Naive thymus-derived CD4-positive, alpha-beta T cell (primary cell): ENCODE data around the gene MFAP4. TPM values are rescaled to one million over a fixed set of nuclear protein-coding genes. Genes with fewer than 3 reads are reported as not detected.

Source experiments
- ATAC-seq: fragments of 150-1000 bp; cut with Tn5 transposase; 2 replicates; pipeline ENCODE4 v1.10.0; 2021; ENCODE audit warnings: mild to moderate bottlenecking, moderate library complexity
- CTCF ChIA-PET: fragments of 350-600 bp; sonication (Branson Sonifier 250); formaldehyde crosslinking; loops from one replicate; lab custom pipeline; 2021; ENCODE audit warnings: antibody characterized with exemption; lab: Charles Lee
- POLR2A ChIA-PET: fragments of 350-600 bp; sonication (Branson Sonifier 250); formaldehyde crosslinking; loops from one replicate; lab custom pipeline; 2021; ENCODE audit warnings: antibody characterized with exemption, inconsistent platforms; lab: Charles Lee
- DNase-seq, 9 donors: peaks; one replicate each; pipeline versions ENCODE4 v3.0.0 to v3.0.0-alpha.2; 2020 to 2022; ENCODE audit warnings: mixed read lengths in 1 of 9
- H3K27ac ChIP-seq: one replicate; pipeline ENCODE4 v1.7.0; 2013; ENCODE audit warnings: mild to moderate bottlenecking, low read depth, low read length, moderate library complexity
- H3K27me3 ChIP-seq, 2 donors: one replicate each; pipeline ENCODE4 v1.7.0; 2013; ENCODE audit warnings: low read length in 2 of 2, mild to moderate bottlenecking in 2 of 2, moderate library complexity in 2 of 2; ENCODE audit not compliant: control insufficient read depth in 2 of 2, insufficient read depth in 2 of 2
- H3K36me3 ChIP-seq, 3 experiments: 1 replicate in 2 of 3; 2 replicates in 1 of 3; pipeline ENCODE4 v1.7.0; 2013; ENCODE audit warnings: low read length in 3 of 3, mild to moderate bottlenecking in 3 of 3, moderate library complexity in 1 of 3; ENCODE audit not compliant: insufficient read depth in 3 of 3, control insufficient read depth in 2 of 3
- H3K4me1 ChIP-seq, 2 donors: one replicate each; pipeline ENCODE4 v1.7.0; 2013; ENCODE audit warnings: low read length in 2 of 2, mild to moderate bottlenecking in 2 of 2, moderate library complexity in 1 of 2; ENCODE audit not compliant: control insufficient read depth in 2 of 2, insufficient read depth in 2 of 2
- H3K4me3 ChIP-seq: 2 replicates; pipeline ENCODE4 v1.7.0; 2013; ENCODE audit warnings: mild to moderate bottlenecking, low read length
- H3K9me3 ChIP-seq, 3 experiments: 1 replicate in 2 of 3; 2 replicates in 1 of 3; pipeline ENCODE4 v1.7.0; 2013; ENCODE audit warnings: low read length in 3 of 3; ENCODE audit not compliant: control insufficient read depth in 2 of 3
- H3K27ac Mint-ChIP-seq, 9 donors: one replicate each; pipeline ENCODE4 v1.8.0; 2020 to 2022; ENCODE audit warnings: mixed read lengths in 9 of 9, mild to moderate bottlenecking in 8 of 9, moderate library complexity in 5 of 9, inconsistent platforms in 2 of 9
- H3K27me3 Mint-ChIP-seq, 5 donors: one replicate each; pipeline ENCODE4 v1.8.0; 2021 to 2022; ENCODE audit warnings: mixed read lengths in 5 of 5, mild to moderate bottlenecking in 1 of 5
- H3K36me3 Mint-ChIP-seq, 5 donors: one replicate each; pipeline ENCODE4 v1.8.0; 2020 to 2022; ENCODE audit warnings: mixed read lengths in 5 of 5, mild to moderate bottlenecking in 3 of 5, inconsistent platforms in 1 of 5
- H3K4me1 Mint-ChIP-seq, 7 donors: one replicate each; pipeline ENCODE4 v1.8.0; 2020 to 2022; ENCODE audit warnings: mixed read lengths in 7 of 7, mild to moderate bottlenecking in 3 of 7, inconsistent platforms in 1 of 7
- H3K4me3 Mint-ChIP-seq, 10 donors: one replicate each; pipeline ENCODE4 v1.8.0; 2020 to 2022; ENCODE audit warnings: mild to moderate bottlenecking in 10 of 10, mixed read lengths in 10 of 10, moderate library complexity in 6 of 10, inconsistent platforms in 2 of 10
- H3K9me3 Mint-ChIP-seq, 11 donors: one replicate each; pipeline ENCODE4 v1.8.0; 2020 to 2022; ENCODE audit warnings: mixed read lengths in 11 of 11, mild to moderate bottlenecking in 4 of 11, inconsistent platforms in 1 of 11, moderate library complexity in 1 of 11
- intact Hi-C, 2 donors: fragments of 100-400 bp; cut with micrococcal nuclease; formaldehyde crosslinking; loops; one replicate each; pipeline ENCODE4 v1.15.1; 2023
- polyA plus RNA-seq, 2 donors: library from polyadenylated mRNA; unstranded; fragments of 300-500 nt; fragmentation: Illumina TruSeq; gene quantifications; one replicate each; pipeline ENCODE4 v1.2.3, GENCODE V29; 2021
- total RNA-seq, 6 experiments: library from RNA in 5 of 6; stranded (reverse) in 5 of 6; gene quantifications; 1 replicate in 5 of 6; 2 replicates in 1 of 6; pipeline ENCODE4 v1.2.3 and lab custom pipeline; 2021 to 2026

Gene MFAP4
- total and polyA plus RNA-seq, 7 experiments from 2014 or later, result not detected

- no peak overlapping the region for H3K27ac ChIP-seq
- intact Hi-C loops, result no loop called here
- H3K36me3 ChIP-seq, result peaks cover 0 to 52% (median 0%) of the 10 kb centered on the region in 3 experiments
- ChIA-PET POLR2A (no interaction called here), CTCF (no interaction called here)
- Mint-ChIP-seq H3K27ac (no peak overlapping the region), H3K36me3 (peaks cover 0 to 38% (median 13%) of the 10 kb centered on the region in 5 donors), H3K27me3 (no peaks in the 10 kb centered on the region), H3K4me1 (peaks cover 9 to 23% (median 15%) of the 10 kb centered on the region in 7 donors), H3K9me3 (peaks cover 0 to 1% (median 0%) of the 10 kb centered on the region in 11 donors), H3K4me3 (no peak overlapping the region)
- no peak overlapping the region for H3K4me3 ChIP-seq
- DNase-seq (no peak), ATAC-seq (no peak)
- H3K4me1 ChIP-seq, result peaks cover 0 to 4% of the 10 kb centered on the region in 2 donors
- no peaks in the 10 kb centered on the region for H3K27me3 ChIP-seq
- no peaks in the 10 kb centered on the region for H3K9me3 ChIP-seq
Measured at GRCh38 chr17:19381741-19382444, 5.1 kb downstream of the MFAP4 start.

GRCh38 chr17:19381361-19381740 lies 5.6 kb downstream of the MFAP4 start:
- H3K9me3 Mint-ChIP-seq, result peaks cover 0 to 1% (median 0%) of the 10 kb centered on the region in 11 donors
- no peaks in the 10 kb centered on the region for H3K27me3 Mint-ChIP-seq
- H3K9me3 ChIP-seq, result no peaks in the 10 kb centered on the region
- H3K4me1 ChIP-seq, result peaks cover 0 to 6% of the 10 kb centered on the region in 2 donors
- H3K36me3 Mint-ChIP-seq, result peaks cover 0 to 38% (median 13%) of the 10 kb centered on the region in 5 donors
- H3K4me3 Mint-ChIP-seq, result no peak overlapping the region
- no peak overlapping the region for H3K27ac ChIP-seq
- CTCF ChIA-PET, result no interaction called here
- intact Hi-C loops, result no loop called here
- no peaks in the 10 kb centered on the region for H3K27me3 ChIP-seq
- no peak for ATAC-seq
- no peak overlapping the region for H3K4me3 ChIP-seq
- no peak overlapping the region for H3K27ac Mint-ChIP-seq
- no peak for DNase-seq
- H3K36me3 ChIP-seq, result peaks cover 0 to 52% (median 0%) of the 10 kb centered on the region in 3 experiments
- peaks cover 12 to 24% (median 17%) of the 10 kb centered on the region in 7 donors for H3K4me1 Mint-ChIP-seq
- POLR2A ChIA-PET, result no interaction called here

- H3K27me3 ChIP-seq, result no peaks in the 10 kb centered on the region
- no peaks in the 10 kb centered on the region for H3K9me3 ChIP-seq
- H3K36me3 ChIP-seq, result peaks cover 0 to 52% (median 0%) of the 10 kb centered on the region in 3 experiments
- peak in 1 of 9 donors; percentile 1 for DNase-seq
- no peak overlapping the region for H3K27ac ChIP-seq
- Mint-ChIP-seq H3K9me3 (peaks cover 0 to 1% (median 0%) of the 10 kb centered on the region in 11 donors), H3K27me3 (no peaks in the 10 kb centered on the region), H3K27ac (peak overlapping the region in 2 of 9 donors; percentile 36 to 74), H3K36me3 (peaks cover 0 to 38% (median 13%) of the 10 kb centered on the region in 5 donors), H3K4me1 (peaks cover 12 to 26% (median 21%) of the 10 kb centered on the region in 7 donors), H3K4me3 (peak overlapping the region in 3 of 10 donors; percentile 18 to 61 (median 25))
- ChIA-PET CTCF (interaction anchor here (1.8 kb wide), 1 partner anchor 18 kb away, joined by 7 read pairs; the partner anchor contains the start of gene B9D1), POLR2A (no interaction called here)
- no peak overlapping the region for H3K4me3 ChIP-seq
- ATAC-seq, result no peak
- peaks cover 0 to 6% of the 10 kb centered on the region in 2 donors for H3K4me1 ChIP-seq
- intact Hi-C loops, result no loop called here
Measured at GRCh38 chr17:19380481-19381301, 6.3 kb downstream of the MFAP4 start.

- no peak for ATAC-seq
- no peaks in the 10 kb centered on the region for H3K27me3 Mint-ChIP-seq
- intact Hi-C loops, result loop anchor here (2.0 to 10.0 kb wide), 11 partner anchors 83 to 1663 kb away; partner anchors contain the start of genes ALDH3A2 (in 2 of the 2), PRPSAP2 (in 2 of the 2), AKAP10 (in 1 of the 2) and ALKBH5 (in 1 of the 2)
Measured at GRCh38 chr17:19379361-19380065, 7.5 kb downstream of the MFAP4 start.

GRCh38 chr17:19378416-19379360 lies 8.3 kb downstream of the MFAP4 start, which contains the start of gene MAPK7:
MAPK7 (plus strand) TSS chr17:19378498; CDS start chr17:19378901, 403 bp downstream.
- peak within 1 kb of the TSS; percentile 99 for H3K4me3 ChIP-seq
- H3K36me3 ChIP-seq, result peaks cover 0 to 40% (median 0%) of the 10 kb centered on the region in 3 experiments
- ATAC-seq (no peak), DNase-seq (peak in 2 of 9 donors; percentile 13 to 20)
- ChIA-PET CTCF (interaction anchor here (1.0 to 2.1 kb wide), 5 partner anchors 10 to 134 kb away, joined by 3 to 29 read pairs (median 7); partner anchors contain the start of gene B9D1), POLR2A (interaction anchor here (0.6 to 2.5 kb wide), 9 partner anchors 10 to 1063 kb away, joined by 3 to 26 read pairs (median 8); partner anchors contain the start of genes AKAP10, ALDH3A2 and B9D1)
- Mint-ChIP-seq H3K27ac (peak within 1 kb of the TSS; percentile 83 to 99 (median 97)), H3K9me3 (peaks cover 0 to 1% (median 0%) of the 10 kb centered on the region in 11 donors), H3K4me3 (peak within 1 kb of the TSS; percentile 83 to 100 (median 97)), H3K4me1 (peaks cover 6 to 29% (median 20%) of the 10 kb centered on the region in 7 donors), H3K36me3 (peaks cover 0 to 29% (median 13%) of the 10 kb centered on the region in 5 donors), H3K27me3 (no peaks in the 10 kb centered on the region)
- H3K27ac ChIP-seq, result peak within 1 kb of the TSS; percentile 81
- no peaks in the 10 kb centered on the region for H3K9me3 ChIP-seq
- no peaks in the 10 kb centered on the region for H3K27me3 ChIP-seq
- intact Hi-C loops, result loop anchor here (1.0 to 10.0 kb wide), 14 partner anchors 16 to 1664 kb away; partner anchors contain the start of genes ALDH3A2 (in 2 of the 2), PRPSAP2 (in 2 of the 2), AKAP10 (in 1 of the 2) and ALKBH5 (in 1 of the 2)
- H3K4me1 ChIP-seq, result peaks cover 0 to 6% of the 10 kb centered on the region in 2 donors

More at GRCh38 chr17:19379361-19380065, 7.5 kb downstream of the MFAP4 start:
- Histone ChIP-seq H3K36me3 (peaks cover 0 to 47% (median 0%) of the 10 kb centered on the region in 3 experiments), H3K4me3 (no peak overlapping the region), H3K9me3 (no peaks in the 10 kb centered on the region), H3K27me3 (no peaks in the 10 kb centered on the region), H3K27ac (no peak overlapping the region), H3K4me1 (peaks cover 0 to 6% of the 10 kb centered on the region in 2 donors)
- no peak for DNase-seq
- CTCF ChIA-PET, result interaction anchor here (1.0 to 1.8 kb wide), 2 partner anchors 17 to 133 kb away, joined by 4 to 7 read pairs; partner anchors contain the start of gene B9D1
- POLR2A ChIA-PET, result interaction anchor here (2.5 kb wide), 2 partner anchors 11 to 17 kb away, joined by 19 to 26 read pairs; partner anchors contain the start of gene B9D1
- H3K4me3 Mint-ChIP-seq, result peak overlapping the region; percentile 69 to 100 (median 95)
- peaks cover 0 to 36% (median 13%) of the 10 kb centered on the region in 5 donors for H3K36me3 Mint-ChIP-seq
- peak overlapping the region; percentile 20 to 97 (median 70) for H3K27ac Mint-ChIP-seq
- peaks cover 11 to 28% (median 22%) of the 10 kb centered on the region in 7 donors for H3K4me1 Mint-ChIP-seq
- H3K9me3 Mint-ChIP-seq, result peaks cover 0 to 1% (median 0%) of the 10 kb centered on the region in 11 donors
